GM12801 (cell line): Measurements from ENCODE around the gene MYBBP1A.

Experiments used
- TF ChIP-seq, protein P1 (sequence below): IDR thresholded peaks from one replicate; pipeline ENCODE4 v1.5.1; 2011; ENCODE audit warnings: control low read depth; ENCODE audit not compliant: insufficient read length; ENCODE audit errors: extremely low read depth

The MYBBP1A gene

DNA sequence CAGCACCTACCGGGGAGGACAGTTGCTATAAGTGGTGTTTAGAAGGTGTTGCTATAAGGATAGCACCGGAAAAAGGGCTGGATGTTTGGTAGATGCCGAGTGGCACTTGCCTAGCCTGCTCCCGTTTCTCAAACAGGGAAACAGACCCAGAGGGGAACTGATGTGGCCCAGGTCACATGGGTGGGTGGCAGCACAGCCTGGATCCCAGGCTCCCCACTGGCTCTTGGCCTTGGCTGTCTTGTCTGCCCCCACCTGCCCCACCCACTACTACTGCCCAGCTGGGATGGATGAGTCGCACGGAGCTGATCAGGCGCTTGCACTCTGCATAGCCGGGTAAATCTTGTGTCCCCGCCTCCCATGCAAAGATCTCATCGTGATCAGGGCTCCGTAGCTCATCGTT lies 36.3 kb upstream of the MYBBP1A start:
- TF ChIP-seq, protein P1, sequence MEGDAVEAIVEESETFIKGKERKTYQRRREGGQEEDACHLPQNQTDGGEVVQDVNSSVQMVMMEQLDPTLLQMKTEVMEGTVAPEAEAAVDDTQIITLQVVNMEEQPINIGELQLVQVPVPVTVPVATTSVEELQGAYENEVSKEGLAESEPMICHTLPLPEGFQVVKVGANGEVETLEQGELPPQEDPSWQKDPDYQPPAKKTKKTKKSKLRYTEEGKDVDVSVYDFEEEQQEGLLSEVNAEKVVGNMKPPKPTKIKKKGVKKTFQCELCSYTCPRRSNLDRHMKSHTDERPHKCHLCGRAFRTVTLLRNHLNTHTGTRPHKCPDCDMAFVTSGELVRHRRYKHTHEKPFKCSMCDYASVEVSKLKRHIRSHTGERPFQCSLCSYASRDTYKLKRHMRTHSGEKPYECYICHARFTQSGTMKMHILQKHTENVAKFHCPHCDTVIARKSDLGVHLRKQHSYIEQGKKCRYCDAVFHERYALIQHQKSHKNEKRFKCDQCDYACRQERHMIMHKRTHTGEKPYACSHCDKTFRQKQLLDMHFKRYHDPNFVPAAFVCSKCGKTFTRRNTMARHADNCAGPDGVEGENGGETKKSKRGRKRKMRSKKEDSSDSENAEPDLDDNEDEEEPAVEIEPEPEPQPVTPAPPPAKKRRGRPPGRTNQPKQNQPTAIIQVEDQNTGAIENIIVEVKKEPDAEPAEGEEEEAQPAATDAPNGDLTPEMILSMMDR, result no peak

DNA sequence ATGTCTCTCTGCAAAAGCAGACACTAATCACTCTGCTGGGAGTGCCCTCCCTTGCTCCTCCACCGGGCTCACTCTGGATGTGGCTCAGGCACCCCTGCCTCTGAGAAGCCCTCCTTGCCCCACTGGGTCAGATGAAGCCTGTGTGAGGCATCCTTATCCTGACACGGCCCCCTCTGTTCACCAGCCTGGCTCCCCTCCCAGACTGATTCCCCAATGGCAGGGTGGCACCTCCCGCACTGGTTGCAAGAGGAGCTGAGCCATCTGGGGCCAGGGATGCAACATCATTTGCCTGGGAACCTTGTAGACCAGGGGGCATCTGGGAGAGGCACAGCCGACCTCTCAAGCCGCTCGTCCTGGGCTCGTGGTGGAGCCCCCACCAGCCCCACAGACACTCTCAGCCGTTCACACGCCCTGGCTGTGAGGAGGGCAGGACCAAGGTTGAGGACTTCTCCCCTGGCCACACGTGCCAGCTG lies 35.8 kb upstream of the MYBBP1A start:
- TF ChIP-seq, protein P1, result no peak

DNA sequence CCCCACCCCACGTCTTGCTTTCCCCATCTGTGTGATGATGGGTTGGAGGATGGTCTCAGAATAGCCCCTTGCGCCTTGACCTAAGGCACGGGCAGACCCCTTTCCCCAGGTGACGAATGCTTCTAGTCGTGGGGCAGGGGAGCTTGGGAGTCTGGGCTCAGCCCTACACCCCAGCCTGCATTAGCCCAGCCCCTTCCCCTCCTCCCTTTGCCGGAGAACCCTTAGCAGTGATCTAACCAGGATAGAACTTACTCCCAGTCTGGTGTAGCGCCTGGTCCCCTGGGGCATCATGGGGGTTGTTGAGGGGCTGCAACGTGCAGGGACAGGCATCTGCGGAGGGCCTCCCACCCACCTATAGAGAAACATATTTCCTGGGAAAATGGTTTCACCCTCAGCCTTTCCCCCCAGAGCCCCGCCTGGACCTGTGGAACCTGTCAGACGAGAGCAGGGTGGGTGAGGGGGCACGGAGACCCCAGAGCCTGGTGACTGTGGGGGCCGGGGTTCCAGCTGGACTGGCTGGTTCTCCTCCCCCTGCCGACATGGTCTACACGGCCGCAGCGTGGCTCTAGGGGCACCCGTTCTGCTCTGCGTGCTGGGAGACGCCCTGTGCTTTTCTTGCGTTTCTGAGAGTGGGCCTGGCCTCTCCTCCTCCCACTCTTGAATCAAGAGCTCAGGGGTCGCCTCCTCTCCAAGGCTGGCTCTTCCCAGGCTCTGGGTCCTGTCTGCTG lies 33.9 kb upstream of the MYBBP1A start:
- TF ChIP-seq, protein P1, result no peak

- TF ChIP-seq, protein P1, result no peak
Measured at GRCh38 chr17:4588391-4588790, 33.2 kb upstream of the MYBBP1A start.

DNA sequence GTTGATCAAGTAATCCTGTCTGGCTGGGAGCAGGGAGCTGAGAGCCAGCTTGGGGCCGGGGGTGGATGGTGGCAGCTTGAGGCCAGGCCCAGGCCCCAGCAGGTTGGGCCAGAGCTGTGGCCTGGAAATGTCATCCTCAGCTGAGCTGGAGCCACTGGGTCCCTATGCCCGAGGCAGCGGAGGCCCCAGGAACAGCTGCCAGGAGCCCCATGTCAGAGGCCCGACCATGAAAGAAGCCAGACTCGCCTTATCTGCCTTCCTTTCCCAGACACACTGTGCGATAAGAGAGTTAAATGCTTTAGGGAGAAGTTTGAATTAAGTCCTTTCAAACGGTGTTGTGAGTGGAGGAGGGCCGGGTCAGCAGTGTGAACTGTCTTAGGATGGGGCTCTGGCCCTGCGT lies 32.6 kb upstream of the MYBBP1A start:
- TF ChIP-seq, protein P1, result no peak

- TF ChIP-seq, protein P1, result no peak
Measured at GRCh38 chr17:4587195-4587594, 32.0 kb upstream of the MYBBP1A start.

DNA sequence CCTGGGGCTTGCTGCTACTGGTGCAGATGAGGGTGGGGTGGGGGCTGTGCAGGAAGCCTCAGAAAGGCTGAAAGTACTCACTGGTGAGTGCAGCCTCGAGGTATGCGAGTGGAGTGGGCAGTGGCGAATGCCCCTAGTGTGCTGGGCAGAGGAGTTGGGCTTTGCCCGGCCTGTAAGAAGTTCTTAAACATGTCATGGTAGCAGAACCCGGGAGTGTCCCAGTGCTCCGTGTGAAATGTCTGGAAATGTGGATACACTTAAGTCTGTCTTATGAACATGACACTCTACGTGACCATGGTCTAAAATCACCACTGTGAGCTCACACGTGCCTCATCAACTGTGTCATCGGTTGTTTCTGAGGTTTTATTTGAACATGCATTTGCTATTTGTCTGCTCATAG lies 30.9 kb upstream of the MYBBP1A start:
- TF ChIP-seq, protein P1, result no peak
